HG02981 (cell line): ENCODE results near the gene PPAT.
A peak's percentile ranks its signal among the peaks of the same experiment; 100 is the strongest.
"Not testable (repeated sequence)": the region's sequence is repeated elsewhere in the genome, so short reads cannot be mapped to it uniquely, and the experiment has no call there.

Source experiments
- ATAC-seq: cut with Tn5 transposase; IDR thresholded peaks from one replicate; pipeline ENCODE4 v1.9.1; 2021; ENCODE audit warnings: mild to moderate bottlenecking, moderate library complexity; ENCODE audit not compliant: unreplicated experiment

PPAT gene

DNA sequence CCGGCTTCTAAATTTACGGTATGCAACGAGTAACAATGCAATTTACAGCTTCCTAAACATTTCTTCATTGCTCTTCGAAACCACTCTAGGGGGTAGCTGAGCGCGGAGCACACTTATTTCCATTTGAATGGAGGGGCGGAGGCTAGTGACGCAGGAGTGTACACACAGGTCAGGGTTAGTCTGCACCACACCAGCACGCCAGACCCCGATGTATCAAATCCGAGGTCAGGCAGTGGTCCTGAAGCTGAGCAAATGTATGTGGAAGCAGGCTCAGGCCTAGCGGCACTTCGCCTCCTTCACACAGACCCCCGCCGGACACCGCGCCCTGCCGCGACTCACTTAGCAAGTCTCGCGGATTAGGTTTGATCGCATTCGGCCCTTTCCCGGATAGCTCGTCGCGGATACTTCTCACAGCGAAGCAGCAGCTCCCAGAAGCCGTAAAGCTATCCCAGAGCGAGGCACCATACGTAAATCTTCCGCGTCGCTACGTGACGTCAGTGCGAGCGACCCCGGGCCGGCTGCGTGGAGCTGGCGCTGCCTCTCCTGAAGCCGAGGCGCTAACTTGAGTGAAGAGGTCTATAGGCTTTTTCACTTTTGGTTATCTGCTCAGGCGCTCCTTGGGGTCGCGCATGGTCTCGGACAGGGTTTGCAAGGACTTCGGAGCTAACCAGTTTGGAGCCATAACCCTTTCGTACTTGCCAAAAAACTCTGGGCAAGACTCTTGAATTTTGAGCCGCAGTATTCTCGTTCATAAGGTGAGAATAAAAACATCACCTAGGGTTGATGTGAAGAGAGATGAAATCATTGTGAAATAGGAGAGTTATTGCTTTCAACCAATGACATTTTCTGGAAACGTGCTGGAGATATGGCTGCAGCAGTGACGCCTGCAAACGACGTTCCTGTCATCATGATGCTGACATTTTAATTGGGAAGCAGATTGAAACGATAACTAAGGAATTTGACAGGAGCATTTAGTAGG, 48.1 kb downstream of the PPAT start, which contains the start of gene AASDH:
AASDH (minus strand) TSS at position 469 of the 979 bp plus-strand sequence. CDS start 3,192 bp downstream, outside the sequence.
- ATAC-seq: peak; percentile 92

DNA sequence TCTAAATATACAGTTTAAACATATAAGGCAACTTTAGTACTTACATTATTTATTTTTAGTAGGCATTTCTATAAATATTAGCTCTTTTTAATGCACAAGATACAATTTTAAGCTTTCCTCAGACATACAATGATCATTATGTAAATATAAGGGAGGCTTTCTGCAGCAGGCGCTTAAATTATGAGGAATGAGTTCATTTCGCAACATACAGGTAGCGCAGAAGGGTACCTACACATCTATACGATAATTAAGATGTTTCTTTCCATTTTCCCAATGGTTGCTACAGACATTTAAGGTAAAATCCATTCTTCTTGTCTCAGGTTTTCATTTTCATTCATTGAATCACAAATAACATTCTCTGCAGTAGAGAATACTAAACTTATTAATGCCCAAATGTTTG, 49.3 kb downstream of the PPAT start:
- ATAC-seq: no peak

DNA sequence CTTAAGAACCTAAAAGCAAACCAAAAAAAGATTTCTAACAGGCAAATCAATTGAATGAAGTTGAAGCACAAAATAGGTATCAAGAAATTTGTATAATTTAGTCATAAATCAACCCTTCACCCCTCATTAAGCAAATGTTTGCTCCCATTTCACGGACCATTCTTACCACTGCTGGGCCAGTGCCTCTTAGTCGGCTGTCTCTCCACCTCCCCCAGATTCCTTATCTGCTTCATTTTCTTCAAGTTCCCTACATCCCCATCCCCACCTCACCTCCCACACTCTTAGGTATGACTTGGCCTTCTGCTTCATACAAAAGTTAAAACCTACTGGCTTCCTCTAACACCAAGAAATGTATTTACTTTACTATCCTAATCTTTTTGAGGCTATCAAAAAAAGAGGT, 60.0 kb downstream of the PPAT start:
- ATAC-seq: no peak

DNA sequence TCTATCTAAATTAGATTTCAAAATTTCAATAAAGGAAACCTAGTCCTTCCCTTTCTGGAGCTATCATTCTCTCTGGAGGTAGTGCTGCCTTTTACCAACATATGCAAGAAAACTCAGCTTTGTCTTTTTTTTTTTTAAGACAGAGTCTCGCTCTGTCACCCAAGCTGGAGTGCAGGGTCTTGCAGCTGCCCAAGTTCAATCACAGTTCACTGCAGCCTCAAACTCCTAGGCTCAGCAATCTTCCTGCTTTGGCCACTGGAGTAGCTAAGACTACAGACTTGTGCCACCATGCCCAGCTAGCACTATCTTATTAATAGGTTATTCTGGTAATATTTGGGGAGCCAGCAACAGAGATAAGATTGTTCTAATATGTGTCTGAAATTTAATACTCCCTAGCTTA, 60.5 kb downstream of the PPAT start:
- ATAC-seq: no peak

DNA sequence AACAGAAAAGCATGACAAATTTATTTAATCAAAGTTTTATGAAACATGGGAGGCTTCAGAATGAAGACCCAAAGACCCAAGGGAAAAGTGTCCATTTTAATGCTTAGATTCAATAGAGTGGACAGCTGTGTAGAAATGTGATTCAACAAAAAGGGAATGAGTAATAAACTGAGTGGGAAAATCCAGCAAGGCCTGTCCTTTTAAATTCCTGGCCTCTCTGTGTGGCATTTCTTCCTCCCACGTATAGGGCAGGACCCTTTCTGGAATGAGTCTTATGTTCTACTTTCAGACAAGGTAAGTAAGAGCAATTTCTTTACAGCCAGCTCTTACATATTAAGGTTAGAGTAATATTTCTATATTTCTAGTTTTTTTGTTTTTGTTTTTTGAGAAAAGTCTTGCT, 62.6 kb downstream of the PPAT start:
- no peak for ATAC-seq

DNA sequence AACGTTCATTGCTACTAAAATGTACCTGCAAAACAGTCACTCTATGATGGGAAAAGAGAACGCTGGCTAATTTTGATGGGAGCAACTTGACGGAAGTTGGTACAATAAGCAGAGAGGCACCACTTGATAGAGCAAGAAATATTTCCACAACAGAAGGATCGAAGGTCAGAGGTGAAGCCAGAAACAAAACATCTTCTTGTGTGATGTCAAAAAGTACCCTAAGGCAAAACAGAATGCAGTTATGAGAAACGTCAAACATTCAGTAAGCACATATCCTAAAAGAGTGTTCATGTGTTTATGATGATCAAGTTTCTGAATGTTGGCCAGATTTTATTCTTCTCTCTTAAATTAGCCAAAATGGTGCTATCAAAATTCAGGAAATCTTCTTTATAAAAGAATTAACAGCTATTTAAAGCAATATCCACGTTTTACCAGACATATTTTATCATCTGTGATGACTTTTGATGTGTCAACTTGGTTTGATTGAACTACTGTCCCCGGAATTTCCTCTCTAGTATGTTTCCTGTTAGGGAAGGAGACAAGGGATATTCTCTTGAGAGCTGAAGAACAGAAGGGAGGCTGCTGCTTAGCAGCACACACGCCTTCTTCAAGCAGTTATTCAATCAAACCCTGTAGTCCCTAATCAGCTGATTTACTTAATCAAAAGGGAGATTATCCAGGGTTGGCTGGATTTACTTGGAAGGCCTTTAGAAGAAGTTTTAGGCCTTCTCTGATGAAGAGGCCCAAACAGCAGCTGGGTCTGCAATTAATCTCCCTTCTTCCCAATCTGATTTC, 63.8 kb downstream of the PPAT start:
- ATAC-seq: no peak

DNA sequence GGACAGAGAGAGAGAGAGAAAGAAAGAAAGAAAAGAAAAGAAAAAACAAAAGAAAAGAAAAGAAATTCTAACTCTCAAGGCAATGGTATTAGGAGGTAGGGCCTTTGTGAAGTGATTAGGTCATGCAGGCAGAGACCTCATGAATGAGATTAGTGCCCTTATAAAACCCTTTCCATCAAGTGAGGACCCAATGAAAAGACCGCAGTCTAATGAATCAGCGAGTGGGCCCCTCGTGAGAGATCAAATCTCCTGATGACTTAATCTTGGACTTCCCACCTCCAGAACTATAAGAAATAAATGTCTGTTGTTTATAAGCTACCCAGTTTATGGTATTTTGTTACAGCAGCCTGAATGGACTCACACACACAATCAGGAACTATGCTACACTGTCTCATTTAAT, 65.0 kb downstream of the PPAT start:
- ATAC-seq: no peak

DNA sequence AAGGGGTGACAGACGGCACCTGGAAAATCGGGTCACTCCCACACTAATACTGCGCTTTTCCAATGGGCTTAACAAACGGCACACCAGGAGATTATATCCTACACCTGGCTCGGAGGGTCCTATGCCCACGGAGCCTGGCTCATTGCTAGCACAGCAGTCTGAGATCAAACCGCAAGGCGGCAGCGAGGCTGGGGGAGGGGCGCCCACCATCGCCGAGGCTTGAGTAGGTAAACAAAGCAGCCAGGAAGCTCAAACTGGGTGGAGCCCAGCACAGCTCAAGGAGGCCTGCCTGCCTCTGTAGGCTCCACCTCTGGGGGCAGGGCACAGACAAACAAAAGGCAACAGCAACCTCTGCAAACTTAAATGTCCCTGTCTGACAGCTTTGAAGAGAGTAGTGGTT, 72.4 kb downstream of the PPAT start:
- ATAC-seq: not testable (repeated sequence)

DNA sequence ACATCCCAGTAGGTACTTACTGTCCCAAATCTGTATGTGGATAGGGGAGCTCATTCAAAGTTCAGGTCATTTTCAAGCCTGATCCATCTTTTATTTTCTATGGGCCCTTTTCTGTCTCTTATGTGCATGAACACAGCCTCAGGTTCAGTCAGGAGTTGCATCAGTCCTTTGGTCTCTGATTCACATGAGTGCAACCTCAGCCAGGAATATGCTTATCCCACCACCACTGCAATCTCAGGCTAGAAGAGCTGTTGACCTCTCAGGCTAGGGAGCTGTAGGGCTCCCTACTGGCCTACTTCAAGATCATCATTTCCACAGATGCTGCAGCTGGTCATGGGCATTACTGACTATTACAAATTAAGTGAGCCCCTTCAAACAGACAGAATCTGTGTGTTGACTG, 75.3 kb downstream of the PPAT start:
- ATAC-seq: no peak

DNA sequence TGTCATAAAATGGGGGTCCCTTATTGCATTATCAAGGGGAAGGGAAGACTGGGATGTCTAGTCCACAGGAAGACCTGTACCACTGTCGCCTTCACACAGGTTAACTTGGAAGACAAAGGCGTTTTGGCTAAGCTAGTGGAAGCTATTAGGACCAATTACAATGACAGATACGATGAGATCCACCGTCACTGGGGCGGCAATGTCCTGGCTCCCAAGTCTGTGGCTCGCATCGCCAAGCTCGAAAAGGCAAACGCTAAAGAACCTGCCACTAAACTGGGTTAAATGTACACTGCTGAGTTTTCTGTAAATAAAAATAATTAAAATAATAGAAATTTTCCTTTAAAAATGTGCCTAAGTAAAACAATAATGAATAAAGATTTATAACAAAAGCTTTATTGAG, 78.8 kb downstream of the PPAT start:
- no peak for ATAC-seq

DNA sequence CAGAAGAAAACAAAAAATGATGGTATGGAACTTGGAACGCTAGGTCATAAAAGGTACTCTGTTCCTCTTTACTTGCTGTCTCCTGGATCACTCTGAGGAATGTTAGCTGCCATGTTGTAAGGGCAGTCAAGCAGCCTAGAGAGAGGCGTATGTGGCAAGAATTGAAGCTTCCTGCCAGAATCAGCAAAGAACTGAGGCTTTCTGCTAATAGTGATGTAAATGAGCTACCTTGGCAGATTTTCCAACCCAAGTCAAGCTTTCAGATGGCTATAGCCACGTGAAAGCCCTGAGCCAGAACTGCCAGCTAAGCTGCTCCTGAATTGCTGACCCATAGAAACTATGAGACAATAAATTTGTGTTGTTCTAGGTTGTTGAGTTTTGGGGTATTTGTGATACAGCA, 86.8 kb downstream of the PPAT start:
- ATAC-seq: no peak

DNA sequence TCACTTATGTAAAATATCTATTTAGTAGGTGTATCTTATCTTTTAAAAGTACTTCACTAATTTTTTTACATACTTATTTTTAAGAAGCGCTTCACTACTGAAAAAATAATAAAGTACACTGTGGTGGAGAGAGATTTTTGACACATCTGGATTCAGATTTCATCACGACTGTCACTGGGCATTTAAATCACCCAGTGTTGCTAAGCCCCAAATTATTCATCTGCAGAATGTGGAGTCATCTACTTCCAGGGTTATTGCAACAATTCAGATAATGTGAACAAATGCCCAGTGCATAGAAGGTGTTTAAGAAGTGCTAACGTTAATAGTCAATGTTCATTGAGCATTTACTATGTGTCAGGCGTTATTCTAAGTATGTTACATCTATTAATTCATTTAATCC, 90.0 kb downstream of the PPAT start:
- ATAC-seq: no peak
